Kasumi-1 (cell line): ENCODE results near the gene S100A9.

Source experiments
- DNase-seq, 2 experiments: peaks; one replicate each; lab custom pipeline; 2025; lab: John Stamatoyannopoulos, UW

Gene S100A9

GRCh38 chr1:153361480-153362109 lies 3.9 kb downstream of the S100A9 start:
- no peak for DNase-seq

- DNase-seq: no peak
These were observed 4.6 kb downstream of the S100A9 start for GRCh38 chr1:153362187-153362775.

GRCh38 chr1:153363641-153364040 lies 6.0 kb downstream of the S100A9 start:
- no peak for DNase-seq

- DNase-seq: no peak
These were observed 6.5 kb downstream of the S100A9 start for GRCh38 chr1:153364156-153364555.

GRCh38 chr1:153364766-153365666 lies 7.4 kb downstream of the S100A9 start:
- DNase-seq: no peak

- DNase-seq: no peak
These were observed 8.0 kb downstream of the S100A9 start for GRCh38 chr1:153365696-153366095.

- no peak for DNase-seq
These were observed 8.6 kb downstream of the S100A9 start for GRCh38 chr1:153366261-153366660.

GRCh38 chr1:153367090-153367489 lies 9.4 kb downstream of the S100A9 start:
- no peak for DNase-seq

GRCh38 chr1:153368495-153368894 lies 10.8 kb downstream of the S100A9 start:
- DNase-seq: no peak

- no peak for DNase-seq
These were observed 12.5 kb downstream of the S100A9 start for GRCh38 chr1:153370146-153370545.

- DNase-seq: no peak
These were observed 13.6 kb downstream of the S100A9 start for GRCh38 chr1:153371231-153371630.

- no peak for DNase-seq
These were observed 14.9 kb downstream of the S100A9 start for GRCh38 chr1:153372571-153372970.

GRCh38 chr1:153374071-153374470 lies 16.4 kb downstream of the S100A9 start:
- DNase-seq: no peak

GRCh38 chr1:153375511-153375910 lies 17.9 kb downstream of the S100A9 start, which contains the start of gene S100A12:
TSS of gene S100A12 (minus strand) at chr1:153375621. CDS start at chr1:153374592, 1,029 bp downstream.
- peak; percentile 9 to 11 for DNase-seq

GRCh38 chr1:153379591-153379990 lies 21.9 kb downstream of the S100A9 start:
- no peak for DNase-seq

GRCh38 chr1:153380711-153381110 lies 23.1 kb downstream of the S100A9 start:
- no peak for DNase-seq

GRCh38 chr1:153384958-153385580 lies 27.4 kb downstream of the S100A9 start:
- no peak for DNase-seq

GRCh38 chr1:153386500-153386901 lies 28.8 kb downstream of the S100A9 start:
- peak; percentile 68 to 77 for DNase-seq

GRCh38 chr1:153387001-153387400 lies 29.3 kb downstream of the S100A9 start:
- no peak for DNase-seq

- DNase-seq: no peak
These were observed 30.1 kb downstream of the S100A9 start for GRCh38 chr1:153387785-153388184.

GRCh38 chr1:153389401-153389800 lies 31.7 kb downstream of the S100A9 start:
- DNase-seq: no peak
